ENCODE results near the gene LRFN4. TPM values are rescaled to one million over a fixed set of nuclear protein-coding genes. Genes with fewer than 3 reads are reported as not detected.

Gene LRFN4
- polyA plus RNA-seq, 3 donors, result 1.0 to 7.7 (median 1.7) TPM

GRCh38 chr11:66870131-66870530 is 13.3 kb downstream of the LRFN4 start:
- intact Hi-C loops (cut with micrococcal nuclease), result no loop called here
- 96% methylated on average over 5 of the region's 16 CpGs for WGBS (ENCODE audit: insufficient coverage)
- Mint-ChIP-seq H3K27me3 (ENCODE audit: low read depth in 3 of 3) (peaks cover 2 to 5% (median 4%) of the 10 kb centered on the region in 3 donors), H3K4me3 (no peak overlapping the region), H3K36me3 (peaks cover 0 to 18% of the 10 kb centered on the region in 2 donors), H3K4me1 (peaks cover 16% of the 10 kb centered on the region), H3K9me3 (peaks cover 0 to 3% (median 0%) of the 10 kb centered on the region in 7 donors), H3K27ac (peak overlapping the region in 1 of 7 donors; percentile 18)
- no peak overlapping the region for H3K27ac ChIP-seq (ENCODE audit: low read depth in 1 of 2, low read length in 2 of 2)
- no peaks in the 10 kb centered on the region for H3K27me3 ChIP-seq (ENCODE audit: control insufficient read depth in 2 of 2, insufficient read depth in 2 of 2, low read length in 2 of 2)
- no peak overlapping the region for H3K4me2 ChIP-seq (replicated peaks; ENCODE audit: extremely low read depth, low read length, poor library complexity, severe bottlenecking)
- H3K36me3 ChIP-seq (replicated peaks in 1 of 2; ENCODE audit: control insufficient read depth in 1 of 2, insufficient read depth in 2 of 2, low read length in 2 of 2), result no peaks in the 10 kb centered on the region
- H2AFZ ChIP-seq (ENCODE audit: insufficient read depth, low read depth, low read length, poor library complexity, severe bottlenecking), result no peak overlapping the region
- no peak for TF ChIP-seq CTCF (IDR thresholded peaks at IDR 0.05)
- H4K20me1 ChIP-seq (ENCODE audit: insufficient read depth, low read length), result no peaks in the 10 kb centered on the region
- no peak overlapping the region for H3K9ac ChIP-seq (ENCODE audit: insufficient read depth, low read length, poor library complexity, severe bottlenecking)
- no peak overlapping the region for H3K4me3 ChIP-seq (replicated peaks in 1 of 3; ENCODE audit: low read depth in 2 of 3, low read length in 3 of 3)
- no peak for DNase-seq
- H3K4me1 ChIP-seq (ENCODE audit: control insufficient read depth in 1 of 2, insufficient read depth in 2 of 2, low read length in 2 of 2), result peaks cover 0 to 3% of the 10 kb centered on the region in 2 donors
- no peaks in the 10 kb centered on the region for H3K79me2 ChIP-seq (ENCODE audit: insufficient read depth, low read length)
- H3K9me3 ChIP-seq (replicated peaks in 1 of 2; ENCODE audit: control insufficient read depth in 1 of 2, insufficient read depth in 1 of 2, low read length in 2 of 2), result no peaks in the 10 kb centered on the region

GRCh38 chr11:66870616-66871520 is 14.0 kb downstream of the LRFN4 start:
- no peak overlapping the region for H3K4me3 Mint-ChIP-seq
- no peak for DNase-seq
- peaks cover 2 to 6% (median 5%) of the 10 kb centered on the region in 3 donors for H3K27me3 Mint-ChIP-seq (ENCODE audit: low read depth in 3 of 3)
- no peaks in the 10 kb centered on the region for H3K9me3 ChIP-seq (replicated peaks in 1 of 2; ENCODE audit: control insufficient read depth in 1 of 2, insufficient read depth in 1 of 2, low read length in 2 of 2)
- H3K4me2 ChIP-seq (replicated peaks; ENCODE audit: extremely low read depth, low read length, poor library complexity, severe bottlenecking), result no peak overlapping the region
- H3K79me2 ChIP-seq (ENCODE audit: insufficient read depth, low read length), result no peaks in the 10 kb centered on the region
- H3K4me1 ChIP-seq (ENCODE audit: control insufficient read depth in 1 of 2, insufficient read depth in 2 of 2, low read length in 2 of 2), result peaks cover 0 to 3% of the 10 kb centered on the region in 2 donors
- H3K9me3 Mint-ChIP-seq, result peaks cover 0 to 3% (median 0%) of the 10 kb centered on the region in 7 donors
- no peak for TF ChIP-seq CTCF (IDR thresholded peaks at IDR 0.05)
- H3K27ac Mint-ChIP-seq, result peak overlapping the region in 1 of 7 donors; percentile 18
- peaks cover 0 to 18% of the 10 kb centered on the region in 2 donors for H3K36me3 Mint-ChIP-seq
- H4K20me1 ChIP-seq (ENCODE audit: insufficient read depth, low read length), result no peaks in the 10 kb centered on the region
- H3K36me3 ChIP-seq (replicated peaks in 1 of 2; ENCODE audit: control insufficient read depth in 1 of 2, insufficient read depth in 2 of 2, low read length in 2 of 2), result no peaks in the 10 kb centered on the region
- peaks cover 16% of the 10 kb centered on the region for H3K4me1 Mint-ChIP-seq
- H3K4me3 ChIP-seq (replicated peaks in 1 of 3; ENCODE audit: low read depth in 2 of 3, low read length in 3 of 3), result no peak overlapping the region
- no peaks in the 10 kb centered on the region for H3K27me3 ChIP-seq (ENCODE audit: control insufficient read depth in 2 of 2, insufficient read depth in 2 of 2, low read length in 2 of 2)
- no peak overlapping the region for H2AFZ ChIP-seq (ENCODE audit: insufficient read depth, low read depth, low read length, poor library complexity, severe bottlenecking)
- H3K27ac ChIP-seq (ENCODE audit: low read depth in 1 of 2, low read length in 2 of 2), result no peak overlapping the region
- intact Hi-C loops (cut with micrococcal nuclease), result no loop called here
- 97% methylated on average over 24 of the region's 39 CpGs for WGBS (ENCODE audit: insufficient coverage)
- H3K9ac ChIP-seq (ENCODE audit: insufficient read depth, low read length, poor library complexity, severe bottlenecking), result no peak overlapping the region
